HS-5 (cell line): ENCODE measurements around the gene GABRB3.
"Not testable (repeated sequence)": the region's sequence is repeated elsewhere in the genome, so short reads cannot be mapped to it uniquely, and the experiment has no call there.

Experiments used
- DNase-seq: peaks from one replicate; pipeline ENCODE4 v3.0.0-alpha.2; 2012; ENCODE audit warnings: low read depth

The GABRB3 gene

GRCh38 chr15:26736502-26737248 is 36.2 kb downstream of the GABRB3 start:
- DNase-seq, result no peak

- DNase-seq, result no peak
These were observed 40.9 kb downstream of the GABRB3 start for GRCh38 chr15:26731965-26732364.

DNA sequence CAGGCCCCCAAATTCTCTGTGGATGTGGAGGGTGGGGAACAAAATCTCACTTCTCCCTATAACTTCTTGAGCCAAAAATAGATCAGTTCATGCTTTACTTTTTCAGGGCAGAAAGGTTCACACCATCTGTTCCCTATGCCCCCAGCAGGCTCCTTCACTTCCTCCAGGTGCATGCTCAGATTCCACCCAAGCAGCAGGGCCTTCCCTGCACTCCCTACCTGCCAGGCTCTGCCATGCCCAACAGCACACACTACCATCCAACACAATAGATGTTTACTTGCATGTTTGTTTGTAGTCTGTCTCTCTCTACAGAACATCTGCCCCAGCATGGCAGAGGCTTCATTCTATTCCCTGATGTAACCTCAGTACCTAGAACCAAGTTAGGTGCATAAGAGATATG is 43.3 kb downstream of the GABRB3 start:
- no peak for DNase-seq

GRCh38 chr15:26729030-26729429 is 43.8 kb downstream of the GABRB3 start:
- DNase-seq, result no peak

DNA sequence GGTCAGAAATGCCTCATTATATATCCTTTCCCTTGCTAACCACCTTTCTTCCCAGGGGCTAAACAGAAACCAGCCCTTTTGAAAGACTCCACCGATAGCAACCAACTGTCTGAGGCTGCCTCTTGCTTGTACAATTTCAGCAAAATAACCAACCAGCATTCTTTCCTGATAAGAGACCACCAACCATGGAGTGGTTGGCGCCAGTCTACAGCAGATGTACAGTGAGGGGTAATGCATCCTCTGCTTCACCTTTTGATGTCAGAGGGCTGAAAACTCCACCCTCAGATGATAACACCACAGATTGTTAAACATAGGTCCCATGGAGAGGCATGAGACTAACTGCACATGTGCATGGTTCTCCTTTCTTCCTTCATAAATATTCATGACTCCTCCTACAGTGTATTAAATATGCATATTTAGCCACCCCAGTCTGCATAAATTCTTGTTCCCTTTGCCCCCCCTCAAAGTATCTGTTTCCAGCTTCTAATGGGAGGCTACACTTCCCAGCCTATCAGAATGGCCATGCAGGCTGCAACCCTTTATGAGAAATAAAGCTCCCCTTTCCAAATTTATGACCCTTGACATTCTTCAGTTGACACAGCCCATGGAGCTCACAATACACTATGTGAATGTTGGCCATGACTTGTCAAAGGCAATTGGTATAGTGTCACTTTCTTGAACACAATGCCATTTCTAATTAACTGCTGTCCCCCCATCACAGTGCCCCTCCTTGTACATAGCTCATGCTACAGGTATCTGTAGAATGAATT is 48.3 kb downstream of the GABRB3 start:
- DNase-seq, result no peak

DNA sequence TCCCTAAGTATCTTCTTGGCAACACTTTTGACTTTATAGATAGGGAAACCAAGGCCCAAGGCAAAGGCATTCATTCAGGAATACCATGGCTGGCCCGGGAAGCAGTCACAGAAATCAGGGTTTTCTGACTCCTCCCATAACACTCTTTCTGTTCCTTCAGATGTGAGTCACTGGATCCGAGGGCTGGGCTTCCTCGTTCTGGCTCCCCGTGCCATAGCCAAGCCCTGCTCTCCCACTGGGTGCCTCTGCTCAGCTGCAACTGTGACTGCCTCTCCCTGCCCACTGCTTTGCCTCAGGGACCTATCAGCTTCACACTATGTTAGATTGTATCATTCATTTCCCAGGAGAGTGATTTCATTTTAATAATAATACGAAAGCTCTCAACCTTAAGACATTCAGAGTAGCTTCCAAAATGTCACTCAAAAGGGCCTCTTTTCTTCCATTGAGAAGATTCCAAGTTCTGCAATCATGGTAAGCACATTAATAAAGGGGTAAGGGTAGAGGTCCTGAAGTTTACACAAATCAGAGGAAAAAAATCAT is 50.2 kb downstream of the GABRB3 start:
- DNase-seq, result no peak

DNA sequence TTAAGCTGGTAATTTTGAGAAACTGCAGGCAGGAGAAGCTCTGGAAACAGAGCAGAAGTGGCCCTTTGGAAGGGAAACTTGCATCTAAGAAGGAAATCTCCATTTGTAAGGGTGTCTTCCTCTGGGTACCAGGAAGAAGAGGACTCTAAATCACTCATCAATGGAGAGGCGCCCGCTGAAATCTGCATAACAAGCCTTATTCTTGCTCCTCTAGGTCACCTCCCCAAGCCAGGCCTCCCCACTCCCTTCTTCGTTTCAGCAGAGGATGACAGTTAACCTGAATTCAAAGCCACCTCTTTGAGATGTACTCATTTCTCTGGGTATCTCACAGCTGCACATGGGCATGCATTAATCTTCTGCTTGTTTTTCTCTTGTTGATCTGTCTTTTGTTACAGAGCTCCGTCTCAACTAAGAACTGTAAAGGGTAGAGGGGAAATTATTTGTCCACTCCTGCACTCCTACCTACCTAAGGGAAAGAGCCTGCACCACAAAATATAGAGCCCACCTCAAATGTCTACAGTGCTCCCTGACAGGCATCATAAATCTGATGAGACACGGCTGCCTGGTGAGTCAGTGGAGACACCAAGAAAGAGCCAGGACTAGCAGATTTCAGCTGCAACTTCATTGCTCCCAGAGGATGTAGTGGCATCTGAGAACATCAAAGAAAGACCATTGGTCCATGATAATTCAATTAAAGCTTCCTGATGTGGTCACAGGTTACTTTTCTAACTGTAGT is 51.5 kb downstream of the GABRB3 start:
- no peak for DNase-seq

DNA sequence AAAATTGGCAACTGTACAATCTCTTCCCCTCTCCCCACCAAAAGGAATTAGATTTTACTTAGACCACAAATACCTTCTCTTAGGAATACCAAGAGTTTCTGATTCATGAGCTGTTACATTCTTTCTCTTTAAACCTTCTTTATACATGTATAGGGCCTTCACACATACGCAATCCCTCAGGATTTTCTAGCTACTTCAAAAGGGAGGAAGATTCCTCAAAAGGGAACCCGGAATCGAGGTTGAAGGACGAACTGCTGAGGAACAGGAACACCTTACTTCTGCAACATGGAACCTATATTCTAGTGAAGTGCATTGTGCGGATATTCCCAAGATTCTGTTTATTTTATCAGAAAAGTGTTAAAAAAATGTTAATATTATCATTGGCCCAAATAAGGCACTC is 52.3 kb downstream of the GABRB3 start:
- no peak for DNase-seq

GRCh38 chr15:26719866-26720265 is 53.0 kb downstream of the GABRB3 start:
- DNase-seq, result not testable (repeated sequence)

GRCh38 chr15:26716069-26716468 is 56.8 kb downstream of the GABRB3 start:
- no peak for DNase-seq

GRCh38 chr15:26713498-26713897 is 59.4 kb downstream of the GABRB3 start:
- DNase-seq, result no peak

DNA sequence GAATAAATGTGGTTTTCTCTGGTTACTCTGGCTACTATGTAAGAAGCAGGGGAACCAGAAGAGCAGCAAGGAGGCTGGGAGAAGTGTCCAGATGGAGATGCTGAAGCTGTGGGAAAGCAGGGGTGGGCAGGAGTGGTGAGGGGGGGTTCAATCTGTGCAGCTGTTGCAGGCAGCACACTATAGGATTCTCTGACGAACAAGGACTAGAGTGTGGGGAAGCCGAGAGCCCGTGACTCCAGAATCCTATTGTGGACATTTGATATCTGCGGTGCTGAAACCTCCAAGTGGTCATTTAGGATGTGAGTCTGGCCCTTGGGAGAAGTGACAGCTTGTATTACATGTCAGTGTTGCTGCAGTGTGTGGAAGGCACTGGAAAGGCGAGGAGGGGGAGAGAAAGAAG is 60.5 kb downstream of the GABRB3 start:
- DNase-seq, result no peak

DNA sequence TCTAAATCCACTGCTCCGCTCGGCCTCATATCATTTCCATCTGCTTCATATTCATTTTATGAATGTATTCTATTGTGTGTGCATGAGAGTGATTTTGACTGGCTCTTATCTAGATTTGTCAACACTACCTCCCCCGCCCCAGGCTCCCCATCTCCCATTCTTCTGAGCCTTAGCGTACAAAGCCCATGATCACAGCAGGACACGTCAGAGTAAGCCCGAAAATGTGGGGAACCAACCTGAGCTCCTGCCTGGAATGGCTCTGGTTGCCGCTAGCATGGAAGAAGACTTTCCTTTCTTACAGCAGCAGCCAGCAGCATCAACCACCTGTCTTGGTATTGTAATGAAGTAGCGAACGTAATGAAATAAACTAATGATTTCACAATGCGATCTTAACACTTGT is 61.4 kb downstream of the GABRB3 start:
- no peak for DNase-seq

DNA sequence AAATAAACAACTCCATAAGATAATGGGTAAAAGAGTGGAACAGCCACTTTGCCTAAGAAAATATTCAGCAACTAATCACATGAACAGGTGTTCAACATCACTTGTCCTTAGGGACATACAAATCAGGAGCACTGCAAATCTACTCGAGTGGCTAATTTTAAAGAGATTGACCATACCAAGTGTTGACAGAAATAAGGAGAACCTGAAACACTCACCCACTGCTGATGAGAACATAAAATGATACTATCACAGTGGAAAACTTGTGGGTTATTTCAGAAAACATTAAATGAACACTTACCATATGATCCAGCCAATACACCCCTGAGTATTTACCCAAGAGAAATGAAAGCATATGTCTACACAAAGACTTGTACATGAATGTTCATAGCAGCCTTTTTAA is 70.5 kb downstream of the GABRB3 start:
- DNase-seq, result no peak

GRCh38 chr15:26698555-26698954 is 74.3 kb downstream of the GABRB3 start:
- no peak for DNase-seq

GRCh38 chr15:26697913-26698312 is 75.0 kb downstream of the GABRB3 start:
- DNase-seq, result no peak

- DNase-seq, result no peak
These were observed 81.6 kb downstream of the GABRB3 start for GRCh38 chr15:26691249-26691648.

DNA sequence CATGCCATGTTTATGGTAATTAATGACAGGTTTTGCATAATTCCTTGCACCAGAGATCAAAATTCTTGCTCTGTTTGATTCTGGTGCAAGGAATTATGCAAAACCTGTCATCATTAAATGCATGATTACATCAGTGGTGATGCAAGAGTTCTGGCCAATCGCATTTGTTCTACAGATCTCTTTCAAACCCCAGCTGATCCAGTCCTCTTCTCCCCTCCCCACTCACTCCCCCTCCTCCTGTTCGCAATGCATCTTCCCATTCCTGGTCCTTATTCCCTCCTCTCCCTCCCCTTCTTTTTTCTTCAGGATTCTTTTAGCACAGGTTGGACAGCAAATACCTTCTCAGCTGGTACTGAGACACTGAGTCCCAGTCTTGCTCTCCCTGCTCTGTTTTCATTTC is 82.1 kb downstream of the GABRB3 start:
- no peak for DNase-seq

GRCh38 chr15:26689462-26689861 is 83.4 kb downstream of the GABRB3 start:
- DNase-seq, result no peak

DNA sequence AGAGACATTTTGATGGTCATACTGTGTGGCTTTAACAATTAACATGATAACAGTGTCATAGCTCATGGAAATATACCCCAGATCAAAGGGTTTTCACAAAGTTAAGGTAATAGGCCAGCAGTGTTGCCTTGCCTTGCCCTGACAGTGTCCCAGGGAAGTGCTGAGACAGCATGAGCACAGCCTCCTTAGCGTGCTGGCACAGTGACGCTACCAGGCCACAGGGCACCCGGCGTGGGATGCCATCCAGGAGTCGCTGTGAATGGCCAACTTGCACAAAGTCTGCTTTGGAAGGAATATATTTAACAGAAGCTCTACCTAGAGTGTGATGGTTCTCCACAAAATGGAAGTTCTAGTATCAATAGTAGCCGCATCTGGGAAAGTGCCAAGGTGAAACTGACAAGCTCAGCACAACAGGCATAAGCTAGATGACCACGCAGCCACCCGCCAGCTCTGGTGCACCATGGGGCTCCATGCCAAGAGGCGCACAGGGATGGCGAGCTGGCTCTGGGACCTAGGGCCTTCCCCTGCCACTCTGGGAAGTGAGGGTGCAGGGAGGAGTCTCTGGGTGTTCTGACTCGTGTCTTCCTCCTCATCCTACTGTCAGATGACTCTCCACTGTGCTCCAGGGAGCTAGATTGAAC is 86.2 kb downstream of the GABRB3 start:
- no peak for DNase-seq

- no peak for DNase-seq
These were observed 90.2 kb downstream of the GABRB3 start for GRCh38 chr15:26682598-26683164.

DNA sequence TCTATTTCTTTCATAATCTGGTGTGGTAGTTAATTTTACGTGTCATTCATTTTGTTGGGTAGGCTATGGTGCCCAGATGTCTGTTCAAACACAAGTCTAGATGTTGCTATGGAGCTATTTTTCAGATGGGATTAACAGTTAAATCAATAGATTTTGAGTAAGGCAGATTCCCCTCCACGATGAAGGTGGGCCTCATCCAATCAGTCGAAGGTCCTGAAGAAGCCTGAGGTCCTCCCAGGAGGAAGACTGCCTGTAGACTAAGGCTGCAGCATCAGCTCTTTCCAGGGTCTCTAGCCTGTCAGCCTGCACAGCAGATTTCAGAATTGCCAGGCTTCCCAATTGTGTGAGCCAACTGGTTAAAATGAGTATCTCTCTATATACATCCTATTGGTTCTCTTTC is 92.9 kb downstream of the GABRB3 start:
- DNase-seq, result no peak
